SJCRH30 (cell line): ENCODE results near the gene RNF10. TPM values are rescaled to one million over a fixed set of nuclear protein-coding genes. Genes with fewer than 3 reads are reported as not detected.
"Not testable (repeated sequence)": the region's sequence is repeated elsewhere in the genome, so short reads cannot be mapped to it uniquely, and the experiment has no call there.

Experiments
- DNase-seq, 2 experiments: peaks; one replicate each; pipeline ENCODE4 v3.0.0-alpha.2; 2015 to 2020
- H3K27ac ChIP-seq: fragments of 250-450 bp; sonication (Bioruptor Pico); 2 replicates; pipeline ENCODE4 v1.5.1; 2020; ENCODE audit warnings: mild to moderate bottlenecking, moderate library complexity
- H3K27me3 ChIP-seq: fragments of 250-450 bp; sonication (Bioruptor Pico); 2 replicates; pipeline ENCODE4 v1.5.1; 2020; ENCODE audit warnings: mild to moderate bottlenecking, moderate library complexity
- H3K36me3 ChIP-seq: fragments of 250-450 bp; sonication (Bioruptor Pico); 2 replicates; pipeline ENCODE4 v1.5.1; 2020; ENCODE audit warnings: mild to moderate bottlenecking, moderate library complexity
- H3K4me1 ChIP-seq: fragments of 250-450 bp; sonication (Bioruptor Pico); 2 replicates; pipeline ENCODE4 v1.5.1; 2020; ENCODE audit warnings: mild to moderate bottlenecking, moderate library complexity
- H3K4me3 ChIP-seq: fragments of 250-450 bp; sonication (Bioruptor Pico); 2 replicates; pipeline ENCODE4 v1.5.1; 2020; ENCODE audit warnings: mild to moderate bottlenecking, moderate library complexity
- H3K9me3 ChIP-seq: fragments of 250-450 bp; sonication (Bioruptor Pico); replicated peaks from 2 replicates; pipeline ENCODE4 v1.5.1; 2020; ENCODE audit warnings: mild to moderate bottlenecking, moderate library complexity
- total RNA-seq: library from RNA; depleted of rRNA; stranded (reverse); fragments of >200 nt; shearing (Covaris generic); gene quantifications from 2 replicates; pipeline ENCODE4 v1.2.3, GENCODE V29; 2014; rRNA removed

RNF10 gene
- total RNA-seq = 43.9 and 48.5 TPM in 2 replicates

DNA sequence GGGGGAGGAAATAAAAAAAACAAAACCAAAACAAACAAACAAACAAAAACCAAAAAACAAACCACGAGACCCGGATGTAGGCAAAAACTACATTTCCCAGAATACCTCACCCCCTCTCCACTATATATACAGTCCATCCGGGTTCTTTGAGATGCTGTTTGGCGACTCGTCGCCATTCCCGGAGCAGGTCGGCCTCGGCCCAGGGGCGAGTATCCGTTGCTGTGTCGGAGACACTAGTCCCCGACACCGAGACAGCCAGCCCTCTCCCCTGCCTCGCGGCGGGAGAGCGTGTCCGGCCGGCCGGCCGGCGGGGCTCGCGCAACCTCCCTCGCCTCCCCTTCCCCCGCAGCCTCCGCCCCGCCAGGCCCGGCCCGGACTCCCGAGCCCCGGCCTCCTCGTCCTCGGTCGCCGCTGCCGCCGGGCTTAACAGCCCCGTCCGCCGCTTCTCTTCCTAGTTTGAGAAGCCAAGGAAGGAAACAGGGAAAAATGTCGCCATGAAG is at the start of gene RNF10:
TSS of gene RNF10 (plus strand) at position 154 of the 500 bp plus-strand sequence. CDS start 456 bp downstream, outside the sequence.
- Histone ChIP-seq H3K27ac (peak within 1 kb of the TSS; percentile 58), H3K4me1 (peaks cover 14% of the 10 kb centered on the region), H3K4me3 (peak within 1 kb of the TSS; percentile 91), H3K36me3 (peaks cover 3% of the 10 kb centered on the region; the same call in 1 of the 2 replicates), H3K9me3 (no peaks in the 10 kb centered on the region), H3K27me3 (no peaks in the 10 kb centered on the region)
- DNase-seq = peak; percentile 75 to 89

DNA sequence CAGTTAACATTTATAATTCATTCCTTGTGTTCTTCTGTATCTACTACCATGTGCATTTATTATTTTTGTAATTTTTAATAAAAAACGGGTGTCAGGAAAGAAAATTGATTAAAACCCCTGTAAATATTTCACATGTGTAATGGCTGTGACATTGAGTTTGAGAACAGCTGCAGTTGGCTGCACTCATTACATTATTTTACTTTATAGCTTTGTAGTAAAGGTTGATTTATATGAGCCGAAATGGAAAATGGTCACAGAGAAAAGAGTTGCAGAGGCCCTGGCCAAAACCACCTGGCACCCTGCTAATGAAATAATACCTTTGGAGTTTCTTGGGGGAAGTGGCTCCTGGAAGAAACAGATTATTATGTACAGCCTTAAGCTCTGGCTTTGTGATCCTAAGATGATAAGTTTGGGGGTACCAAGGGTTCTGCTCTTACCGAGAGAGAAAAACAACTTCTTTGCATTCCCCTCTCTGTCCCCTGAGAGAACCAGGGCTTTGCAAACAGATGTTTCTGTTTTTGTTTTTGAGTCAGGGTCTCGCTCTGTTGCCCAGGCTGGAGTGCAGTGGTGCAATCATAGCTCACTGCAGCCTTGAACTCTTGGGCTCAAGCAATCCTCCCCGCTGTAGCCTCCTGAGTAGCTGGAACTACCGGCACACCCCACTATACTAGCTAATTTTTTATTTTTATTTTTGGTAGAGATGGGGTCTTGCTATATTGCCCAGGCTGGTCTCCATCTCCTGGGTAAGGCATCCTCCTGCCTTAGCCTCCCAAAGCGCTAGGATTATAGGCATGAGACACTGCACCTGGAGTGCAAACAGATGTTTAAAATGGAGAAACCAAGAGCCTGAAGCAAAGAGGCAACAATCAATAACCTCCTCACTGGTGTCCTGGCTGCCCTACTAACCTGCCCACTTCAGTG is 47.9 kb upstream of the RNF10 start:
- Histone ChIP-seq H3K27ac (no peak overlapping the region), H3K4me1 (no peaks in the 10 kb centered on the region), H3K27me3 (no peaks in the 10 kb centered on the region), H3K4me3 (no peak overlapping the region), H3K9me3 (no peaks in the 10 kb centered on the region), H3K36me3 (no peaks in the 10 kb centered on the region)
- no peak for DNase-seq

DNA sequence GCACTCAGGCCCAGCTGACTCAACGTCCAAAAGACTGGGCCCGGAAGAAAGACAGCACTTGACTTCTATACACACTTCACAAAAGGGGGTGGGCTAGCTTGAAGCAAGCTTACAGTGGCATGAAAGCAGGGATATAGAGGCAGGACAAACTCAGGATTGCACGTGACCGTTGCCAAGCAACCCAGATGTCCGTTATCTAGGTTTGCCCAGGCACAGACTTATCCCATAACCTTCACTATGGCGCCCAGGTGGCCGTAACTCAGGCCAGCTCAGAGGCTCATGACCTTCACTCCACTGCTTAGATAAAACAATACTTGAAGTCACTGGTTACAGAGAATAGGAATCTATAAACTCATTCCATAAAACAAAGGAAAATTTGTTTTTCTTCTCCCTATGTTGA is 46.6 kb upstream of the RNF10 start:
- DNase-seq, H3K27ac ChIP-seq, H3K4me1 ChIP-seq, H3K9me3 ChIP-seq, H3K4me3 ChIP-seq, H3K36me3 ChIP-seq, H3K27me3 ChIP-seq: not testable (repeated sequence)

DNA sequence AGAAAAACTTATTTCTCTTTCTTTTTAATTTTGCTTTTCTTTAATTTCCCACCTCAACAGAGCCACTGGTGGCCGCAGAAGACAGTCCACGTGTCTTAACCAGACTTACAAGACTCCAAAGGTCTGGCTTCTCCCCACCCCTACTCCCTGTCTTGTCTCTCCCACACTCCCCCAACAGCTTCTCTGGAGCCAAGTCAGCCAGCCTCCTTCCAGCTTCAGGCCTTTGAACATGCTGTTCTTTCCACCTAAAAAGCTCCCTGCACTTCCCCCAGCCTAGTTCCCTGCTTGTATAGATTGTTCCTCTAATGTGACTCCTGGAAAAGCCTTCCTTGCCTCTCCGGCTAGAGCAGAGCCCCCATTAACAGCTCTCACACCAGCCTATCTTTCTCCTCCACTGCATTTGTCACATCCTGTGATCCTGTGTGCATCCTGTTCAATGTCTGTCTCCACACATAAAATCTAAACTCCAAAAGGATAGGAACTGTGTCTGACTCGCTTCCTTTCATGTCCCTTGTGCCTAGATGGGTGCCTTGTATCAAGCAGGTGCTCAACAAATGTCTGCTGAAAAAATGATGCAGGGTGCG is 46.0 kb upstream of the RNF10 start:
- Histone ChIP-seq H3K4me3 (no peak overlapping the region), H3K4me1 (no peaks in the 10 kb centered on the region)

DNA sequence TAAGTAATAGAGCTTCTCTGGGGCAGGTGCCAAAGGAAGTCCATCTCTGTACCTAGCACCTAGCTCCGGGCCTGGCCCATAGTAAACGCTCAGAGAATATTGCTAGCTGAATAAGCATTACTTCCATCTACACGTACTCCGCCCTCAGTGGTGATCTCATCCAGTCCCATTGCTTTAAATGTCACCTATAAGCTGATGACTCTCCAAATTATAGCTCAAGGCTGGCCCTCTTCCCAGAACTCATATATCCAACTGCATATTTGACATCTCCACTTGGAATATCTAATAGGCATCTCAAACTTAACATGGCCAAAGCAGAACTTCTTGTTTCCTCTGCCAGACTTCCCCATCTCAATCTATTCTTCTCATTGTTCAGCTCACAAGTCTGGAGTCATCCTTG is 45.1 kb upstream of the RNF10 start:
- no peak overlapping the region for H3K27ac ChIP-seq
- H3K4me1 ChIP-seq = no peaks in the 10 kb centered on the region
- no peak for DNase-seq

More for the DNA sequence above, 46.0 kb upstream of the RNF10 start:
- H3K27me3 ChIP-seq = no peaks in the 10 kb centered on the region
- no peak for DNase-seq
- no peak overlapping the region for H3K27ac ChIP-seq
- H3K36me3 ChIP-seq = no peaks in the 10 kb centered on the region
- H3K9me3 ChIP-seq = no peaks in the 10 kb centered on the region

DNA sequence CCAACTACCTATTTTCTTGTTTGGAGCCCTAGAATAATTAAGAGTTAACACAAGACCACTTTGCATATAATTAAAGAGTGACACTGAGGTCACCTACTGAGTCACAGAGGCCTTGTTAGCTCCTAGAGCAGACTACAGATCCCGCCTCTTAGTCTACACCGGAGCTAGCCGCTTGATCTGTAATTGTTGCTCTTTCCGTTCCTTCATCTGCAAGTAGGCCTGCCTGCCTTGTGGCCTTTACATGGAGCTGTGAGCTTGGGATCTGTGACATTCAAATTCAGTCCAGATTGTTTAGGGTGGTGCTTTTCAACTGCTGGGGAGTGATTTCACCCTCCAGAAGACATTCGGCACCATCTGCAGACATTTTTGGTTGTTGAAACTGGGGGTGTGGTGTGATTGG is 43.8 kb upstream of the RNF10 start:
- Histone ChIP-seq H3K27ac (no peak overlapping the region), H3K4me3 (no peak overlapping the region), H3K36me3 (no peaks in the 10 kb centered on the region), H3K27me3 (no peaks in the 10 kb centered on the region), H3K4me1 (no peaks in the 10 kb centered on the region), H3K9me3 (no peaks in the 10 kb centered on the region)
- no peak for DNase-seq

More for the DNA sequence above, 45.1 kb upstream of the RNF10 start:
- Histone ChIP-seq H3K27me3 (no peaks in the 10 kb centered on the region), H3K36me3 (no peaks in the 10 kb centered on the region), H3K4me3 (no peak overlapping the region), H3K9me3 (no peaks in the 10 kb centered on the region)

DNA sequence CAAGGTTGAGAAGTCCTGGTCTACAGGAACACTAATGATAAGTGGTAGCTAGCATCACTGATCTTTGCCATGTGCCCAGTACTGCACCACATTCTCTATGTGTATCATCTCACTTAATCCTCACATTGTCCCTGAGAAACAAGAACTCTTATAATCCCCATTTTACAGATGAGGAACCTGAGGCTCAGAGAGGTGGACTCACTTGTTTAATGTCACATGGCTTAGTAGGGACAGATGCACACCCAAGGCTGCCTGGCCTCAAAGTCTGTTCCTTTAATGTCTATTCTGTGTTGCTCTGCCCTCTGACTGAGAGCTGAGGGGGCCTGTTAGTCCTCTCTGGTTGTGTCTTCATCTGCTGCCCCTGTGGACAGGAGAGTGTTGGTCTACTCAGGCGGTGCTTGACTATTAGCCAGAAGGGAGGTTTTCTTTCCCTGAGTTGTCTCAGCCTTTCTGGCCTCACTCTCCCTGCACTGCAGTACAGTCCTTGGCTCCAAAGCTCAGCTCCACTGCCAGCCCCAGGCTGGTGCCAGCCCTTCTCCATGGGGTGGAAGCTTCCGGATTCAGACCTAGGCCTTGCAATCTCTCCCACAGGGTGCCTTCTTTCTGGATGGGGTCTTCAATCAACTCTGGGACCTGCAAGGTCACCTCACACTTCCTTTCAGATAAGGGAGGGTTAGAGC is 43.2 kb upstream of the RNF10 start:
- Histone ChIP-seq H3K36me3 (no peaks in the 10 kb centered on the region), H3K27ac (no peak overlapping the region), H3K4me3 (no peak overlapping the region), H3K9me3 (no peaks in the 10 kb centered on the region), H3K27me3 (no peaks in the 10 kb centered on the region), H3K4me1 (no peaks in the 10 kb centered on the region)
- DNase-seq = no peak

DNA sequence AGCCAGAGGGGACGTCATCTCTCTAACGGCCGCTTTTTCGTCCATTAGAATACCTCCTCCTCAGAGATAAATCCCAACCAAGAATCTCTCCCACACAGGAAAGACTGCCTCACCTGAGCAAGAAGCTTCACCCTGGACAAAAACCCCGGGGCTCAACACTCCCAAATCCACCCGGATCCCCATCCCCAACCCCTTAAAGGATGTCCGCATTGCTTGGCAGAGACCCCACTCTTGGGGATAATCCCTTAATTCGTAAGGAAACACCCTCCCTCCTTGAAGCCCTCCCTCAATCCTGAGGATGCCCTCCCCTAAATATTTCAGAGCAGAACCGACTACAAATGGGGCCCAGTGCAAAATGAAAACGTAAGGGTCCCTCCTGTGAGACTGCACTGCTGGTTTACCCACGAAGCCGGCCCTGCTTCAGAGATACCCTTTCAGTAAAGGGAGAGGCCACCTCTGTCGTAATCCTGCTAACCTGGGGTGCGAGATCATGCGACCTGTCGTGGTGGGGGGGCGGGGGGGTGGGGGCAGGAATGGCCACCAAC is 38.9 kb upstream of the RNF10 start:
- no peaks in the 10 kb centered on the region for H3K27me3 ChIP-seq
- peaks cover 9% of the 10 kb centered on the region for H3K4me1 ChIP-seq
- no peak for DNase-seq
- H3K27ac ChIP-seq = no peak overlapping the region
- H3K4me3 ChIP-seq = peak overlapping the region; percentile 71
- no peaks in the 10 kb centered on the region for H3K9me3 ChIP-seq
- peaks cover 22% of the 10 kb centered on the region for H3K36me3 ChIP-seq

DNA sequence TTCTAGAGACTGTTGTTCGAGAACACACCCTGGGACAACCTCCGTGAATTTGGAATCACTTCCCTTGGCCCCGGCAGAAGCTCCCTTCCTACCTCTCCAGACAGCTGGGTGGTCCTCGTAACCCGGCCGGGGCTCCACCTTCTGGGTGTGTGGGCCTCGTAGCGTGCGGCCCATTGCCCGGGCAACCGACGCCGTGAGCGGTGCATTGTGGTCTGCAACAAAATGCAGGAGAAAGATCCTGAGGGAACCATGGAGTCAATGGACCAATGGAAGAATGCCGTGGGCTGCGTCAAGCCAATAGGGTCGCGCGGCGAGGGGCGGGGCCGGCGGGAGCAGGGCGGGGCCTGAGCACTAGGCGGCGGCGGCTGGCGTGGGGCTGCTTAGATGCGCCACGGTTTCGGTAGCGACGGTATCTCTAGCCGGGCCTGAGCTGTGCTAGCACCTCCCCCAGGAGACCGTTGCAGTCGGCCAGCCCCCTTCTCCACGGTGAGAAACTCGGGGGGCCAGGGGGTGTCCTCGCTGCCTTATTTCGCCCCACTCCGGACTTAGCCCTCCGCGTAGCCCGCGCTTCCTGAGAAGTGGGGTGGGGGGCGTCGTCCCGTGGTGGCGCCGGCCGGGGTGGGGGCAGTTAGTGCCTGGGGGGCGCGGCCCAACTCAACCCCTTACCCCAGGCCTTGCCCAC is 38.3 kb upstream of the RNF10 start, which contains the start of gene DYNLL1:
TSS of gene DYNLL1 (plus strand) at position 383 of the 682 bp plus-strand sequence. CDS start 309 bp downstream, outside the sequence.
- peaks cover 9% of the 10 kb centered on the region for H3K4me1 ChIP-seq
- H3K27ac ChIP-seq = peak within 1 kb of the TSS; percentile 23; the same call in 1 of the 2 replicates
- H3K27me3 ChIP-seq = no peaks in the 10 kb centered on the region
- peaks cover 28% of the 10 kb centered on the region for H3K36me3 ChIP-seq
- H3K9me3 ChIP-seq = no peaks in the 10 kb centered on the region
- DNase-seq = peak; percentile 96 to 98
- H3K4me3 ChIP-seq = peak within 1 kb of the TSS; percentile 71

DNA sequence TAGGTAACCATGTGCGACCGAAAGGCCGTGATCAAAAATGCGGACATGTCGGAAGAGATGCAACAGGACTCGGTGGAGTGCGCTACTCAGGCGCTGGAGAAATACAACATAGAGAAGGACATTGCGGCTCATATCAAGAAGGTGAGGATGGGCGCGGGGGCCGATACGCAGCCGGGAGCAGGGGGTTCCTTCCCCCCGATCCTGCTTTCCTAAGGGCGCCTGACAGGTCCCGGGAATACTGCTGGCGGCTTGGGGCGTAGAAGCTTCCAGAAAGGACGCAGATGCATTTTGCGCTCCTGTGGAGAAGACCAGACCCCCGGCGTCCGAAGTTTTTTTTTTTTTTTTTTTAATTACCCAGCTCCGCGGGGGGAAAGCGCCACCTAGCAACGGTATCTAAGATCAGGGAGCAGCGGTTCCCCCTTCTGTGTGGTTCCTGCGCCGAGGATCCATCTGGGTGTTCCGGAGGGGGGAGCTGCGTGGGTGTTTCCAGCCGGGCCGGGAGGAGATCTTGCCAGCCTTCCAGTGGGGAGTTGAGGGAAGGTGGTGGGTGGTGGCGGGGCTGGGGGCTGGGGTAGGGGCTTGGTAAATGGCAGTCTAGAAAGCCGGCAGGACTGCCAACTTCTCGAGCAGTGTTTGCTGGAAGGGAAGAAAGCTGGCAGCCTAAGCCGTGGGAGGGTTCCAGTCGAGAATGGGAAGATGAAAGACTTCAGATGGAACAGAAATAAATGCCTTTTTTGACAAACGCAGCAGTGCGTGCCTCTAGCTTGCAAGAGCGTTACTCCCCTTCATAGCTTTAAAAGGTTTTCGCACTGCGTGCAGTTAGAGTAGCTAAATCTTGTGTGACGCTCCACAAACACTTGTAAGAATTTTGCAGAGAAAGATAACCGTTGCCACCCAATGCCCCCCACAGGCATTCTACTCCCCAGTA is 37.5 kb upstream of the RNF10 start:
- no peaks in the 10 kb centered on the region for H3K27me3 ChIP-seq
- H3K36me3 ChIP-seq = peaks cover 30% of the 10 kb centered on the region
- DNase-seq = peak; percentile 26 to 43
- no peaks in the 10 kb centered on the region for H3K9me3 ChIP-seq
- H3K27ac ChIP-seq = peak overlapping the region; percentile 23; the same call in 1 of the 2 replicates
- H3K4me3 ChIP-seq = peak overlapping the region; percentile 71
- H3K4me1 ChIP-seq = peaks cover 9% of the 10 kb centered on the region

DNA sequence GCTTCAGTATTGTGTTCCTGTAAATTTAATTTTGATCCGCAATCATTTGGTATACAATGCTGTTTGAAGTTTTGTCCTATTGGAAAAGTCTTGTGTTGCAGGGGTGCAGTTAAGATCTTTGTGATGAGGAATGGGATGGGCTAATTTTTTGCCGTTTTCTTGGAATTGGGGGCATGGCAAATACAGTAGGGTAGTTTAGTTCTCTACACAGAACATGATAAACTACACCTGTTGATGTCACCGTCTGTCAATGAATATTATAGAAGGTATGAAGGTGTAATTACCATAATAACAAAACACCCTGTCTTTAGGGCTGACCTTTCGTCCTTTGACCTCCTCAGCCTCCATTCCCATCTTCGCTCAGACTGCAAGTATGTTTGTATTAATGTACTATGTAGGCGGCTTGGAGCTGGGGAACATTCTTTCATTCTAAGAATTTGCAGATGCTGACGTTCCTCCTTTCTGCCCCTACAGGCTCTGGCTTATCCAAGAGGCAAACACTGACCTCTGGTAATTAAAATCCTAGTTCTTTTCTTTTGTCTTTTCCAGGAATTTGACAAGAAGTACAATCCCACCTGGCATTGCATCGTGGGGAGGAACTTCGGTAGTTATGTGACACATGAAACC is 36.5 kb upstream of the RNF10 start:
- Histone ChIP-seq H3K4me3 (peak overlapping the region; percentile 71), H3K27me3 (no peaks in the 10 kb centered on the region), H3K27ac (no peak overlapping the region), H3K4me1 (peaks cover 9% of the 10 kb centered on the region), H3K9me3 (no peaks in the 10 kb centered on the region), H3K36me3 (peaks cover 30% of the 10 kb centered on the region)
- no peak for DNase-seq

DNA sequence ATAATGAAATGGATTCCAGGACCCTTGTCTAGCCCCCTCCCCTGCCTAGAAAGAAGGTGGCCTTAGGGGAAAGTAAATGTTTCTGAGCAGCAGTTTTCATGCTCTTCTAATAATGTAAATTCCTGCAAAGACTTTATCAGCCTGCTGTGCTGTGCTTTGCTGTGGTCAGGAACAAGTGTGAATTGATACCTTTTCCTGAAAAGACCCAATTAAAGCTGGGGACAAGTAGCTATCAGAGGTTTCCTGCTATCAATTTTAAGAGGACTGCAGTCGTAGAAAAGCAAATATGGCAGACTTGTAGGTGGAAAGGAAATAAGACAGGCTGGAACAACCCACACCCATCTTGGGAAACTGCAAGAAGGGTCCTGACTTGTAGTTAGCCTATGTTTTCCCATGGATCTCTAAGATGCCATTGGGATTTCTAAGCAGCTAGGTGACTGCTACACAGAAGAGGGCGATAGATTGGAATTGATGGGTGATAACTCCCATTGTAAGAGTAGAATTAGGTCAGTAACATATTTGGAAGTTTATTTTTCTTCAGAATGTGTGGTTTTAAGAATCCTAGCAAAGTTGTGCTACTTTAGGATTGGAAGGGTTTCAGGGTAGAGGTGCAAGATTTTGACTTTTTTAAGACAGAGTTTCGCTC is 35.2 kb upstream of the RNF10 start:
- no peak for DNase-seq
- H3K4me1 ChIP-seq = peaks cover 9% of the 10 kb centered on the region
- H3K4me3 ChIP-seq = no peak overlapping the region
- no peak overlapping the region for H3K27ac ChIP-seq
- no peaks in the 10 kb centered on the region for H3K9me3 ChIP-seq
- H3K36me3 ChIP-seq = peaks cover 36% of the 10 kb centered on the region
- no peaks in the 10 kb centered on the region for H3K27me3 ChIP-seq
